Transverse colon (tissue), 4 donors: ENCODE measurements around the gene VPS51.

Source experiments
- EP300 ChIP-seq: sonication (generic); formaldehyde crosslinking; IDR thresholded peaks from one replicate; pipeline ENCODE4 v1.6.1; 2017; ENCODE audit warnings: antibody characterized with exemption, low read depth
- POLR2A ChIP-seq: fragments of 450-650 bp; IDR thresholded peaks from one replicate; pipeline ENCODE4 v1.6.1; 2016; ENCODE audit warnings: antibody characterized with exemption, mild to moderate bottlenecking, moderate library complexity
- POLR2AphosphoS5 ChIP-seq, 3 donors: sonication (generic); formaldehyde crosslinking; IDR thresholded peaks; one replicate each; pipeline ENCODE4 v1.6.1; 2016; ENCODE audit warnings: antibody characterized with exemption in 3 of 3
- TF ChIP-seq, protein P1 (sequence below), 5 experiments: fragments of 200-600 bp in 3 of 5; fragments of 450-650 bp in 2 of 5; sonication (generic) in 3 of 5; IDR thresholded peaks; 1 replicate in 2 of 5; 2 replicates in 3 of 5; pipeline ENCODE4 v1.5.1; 2016 to 2017; ENCODE audit warnings: antibody characterized with exemption in 5 of 5, inconsistent platforms in 3 of 5, mild to moderate bottlenecking in 2 of 5, moderate library complexity in 1 of 5

DNA sequence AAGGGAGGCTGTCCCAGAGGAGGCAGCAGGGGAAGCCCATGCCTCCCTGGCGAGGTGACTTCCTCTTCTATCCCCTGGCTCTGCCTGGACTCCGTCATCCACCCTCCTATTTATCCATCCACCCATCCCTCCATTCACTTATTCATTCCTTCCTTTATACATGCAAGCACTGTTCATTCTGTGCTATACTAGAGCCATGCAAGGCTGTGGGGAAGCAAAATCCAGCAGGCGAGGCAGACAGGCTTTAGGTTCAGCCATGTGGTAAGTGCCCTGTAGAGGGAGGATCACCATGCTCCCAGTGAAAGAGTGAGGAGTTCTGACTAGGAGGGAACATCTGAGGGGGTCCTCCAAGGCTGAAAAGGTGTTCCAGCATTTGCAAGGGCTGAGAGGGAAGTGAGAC lies 36.5 kb upstream of the VPS51 start:
- TF ChIP-seq, protein P1, sequence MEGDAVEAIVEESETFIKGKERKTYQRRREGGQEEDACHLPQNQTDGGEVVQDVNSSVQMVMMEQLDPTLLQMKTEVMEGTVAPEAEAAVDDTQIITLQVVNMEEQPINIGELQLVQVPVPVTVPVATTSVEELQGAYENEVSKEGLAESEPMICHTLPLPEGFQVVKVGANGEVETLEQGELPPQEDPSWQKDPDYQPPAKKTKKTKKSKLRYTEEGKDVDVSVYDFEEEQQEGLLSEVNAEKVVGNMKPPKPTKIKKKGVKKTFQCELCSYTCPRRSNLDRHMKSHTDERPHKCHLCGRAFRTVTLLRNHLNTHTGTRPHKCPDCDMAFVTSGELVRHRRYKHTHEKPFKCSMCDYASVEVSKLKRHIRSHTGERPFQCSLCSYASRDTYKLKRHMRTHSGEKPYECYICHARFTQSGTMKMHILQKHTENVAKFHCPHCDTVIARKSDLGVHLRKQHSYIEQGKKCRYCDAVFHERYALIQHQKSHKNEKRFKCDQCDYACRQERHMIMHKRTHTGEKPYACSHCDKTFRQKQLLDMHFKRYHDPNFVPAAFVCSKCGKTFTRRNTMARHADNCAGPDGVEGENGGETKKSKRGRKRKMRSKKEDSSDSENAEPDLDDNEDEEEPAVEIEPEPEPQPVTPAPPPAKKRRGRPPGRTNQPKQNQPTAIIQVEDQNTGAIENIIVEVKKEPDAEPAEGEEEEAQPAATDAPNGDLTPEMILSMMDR (IDR thresholded peaks at IDR 0.05): no peak
- TF ChIP-seq POLR2AphosphoS5 (IDR thresholded peaks at IDR 0.05) (no peak), POLR2A (no peak), EP300 (no peak)
